ENCODE measurements around the gene OLA1.

OLA1 gene

DNA sequence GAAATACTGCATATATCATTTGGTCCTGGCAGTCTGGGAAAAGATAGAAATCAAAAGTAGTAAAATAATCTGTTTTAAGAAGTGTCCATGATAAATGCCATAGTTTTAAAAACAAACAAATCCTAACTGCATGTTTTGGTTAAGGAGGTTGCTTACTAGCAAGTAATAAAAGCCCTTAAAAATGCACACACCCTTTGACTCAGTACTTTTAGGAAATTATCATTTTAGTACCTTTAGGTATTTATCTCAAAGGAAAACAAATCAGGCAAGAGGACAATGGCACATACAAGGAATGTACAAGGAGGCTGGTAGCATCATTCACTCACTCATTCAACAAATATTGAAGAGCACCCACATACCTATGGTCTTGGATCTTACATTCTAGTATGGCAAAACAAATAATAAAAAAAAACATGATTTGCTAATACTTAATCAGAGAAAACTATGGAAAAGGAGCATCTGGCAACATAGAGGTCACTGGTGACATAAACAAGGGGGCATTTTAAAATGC lies 67.6 kb downstream of the OLA1 start:
- no peak overlapping the region for H3K4me2 ChIP-seq (ENCODE audit: low read length)
- H3K36me3 ChIP-seq (ENCODE audit: control insufficient read depth, insufficient read depth, low read length), result no peaks in the 10 kb centered on the region
- H3K27me3 ChIP-seq (ENCODE audit: control insufficient read depth, insufficient read depth, low read length), result no peaks in the 10 kb centered on the region
- H3K9ac ChIP-seq, result no peak overlapping the region
- no peak overlapping the region for H3K27ac ChIP-seq
- no peaks in the 10 kb centered on the region for H3K9me3 ChIP-seq (ENCODE audit: control insufficient read depth, low read length)
- H3K4me1 ChIP-seq, result peaks cover 17% of the 10 kb centered on the region
- TF ChIP-seq, protein P1, sequence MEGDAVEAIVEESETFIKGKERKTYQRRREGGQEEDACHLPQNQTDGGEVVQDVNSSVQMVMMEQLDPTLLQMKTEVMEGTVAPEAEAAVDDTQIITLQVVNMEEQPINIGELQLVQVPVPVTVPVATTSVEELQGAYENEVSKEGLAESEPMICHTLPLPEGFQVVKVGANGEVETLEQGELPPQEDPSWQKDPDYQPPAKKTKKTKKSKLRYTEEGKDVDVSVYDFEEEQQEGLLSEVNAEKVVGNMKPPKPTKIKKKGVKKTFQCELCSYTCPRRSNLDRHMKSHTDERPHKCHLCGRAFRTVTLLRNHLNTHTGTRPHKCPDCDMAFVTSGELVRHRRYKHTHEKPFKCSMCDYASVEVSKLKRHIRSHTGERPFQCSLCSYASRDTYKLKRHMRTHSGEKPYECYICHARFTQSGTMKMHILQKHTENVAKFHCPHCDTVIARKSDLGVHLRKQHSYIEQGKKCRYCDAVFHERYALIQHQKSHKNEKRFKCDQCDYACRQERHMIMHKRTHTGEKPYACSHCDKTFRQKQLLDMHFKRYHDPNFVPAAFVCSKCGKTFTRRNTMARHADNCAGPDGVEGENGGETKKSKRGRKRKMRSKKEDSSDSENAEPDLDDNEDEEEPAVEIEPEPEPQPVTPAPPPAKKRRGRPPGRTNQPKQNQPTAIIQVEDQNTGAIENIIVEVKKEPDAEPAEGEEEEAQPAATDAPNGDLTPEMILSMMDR (IDR thresholded peaks at IDR 0.05), result no peak
- peaks cover 7% of the 10 kb centered on the region for H3K79me2 ChIP-seq
- H2AFZ ChIP-seq, result no peak overlapping the region
- H3K4me3 ChIP-seq (ENCODE audit: low read depth, low read length), result no peak overlapping the region

DNA sequence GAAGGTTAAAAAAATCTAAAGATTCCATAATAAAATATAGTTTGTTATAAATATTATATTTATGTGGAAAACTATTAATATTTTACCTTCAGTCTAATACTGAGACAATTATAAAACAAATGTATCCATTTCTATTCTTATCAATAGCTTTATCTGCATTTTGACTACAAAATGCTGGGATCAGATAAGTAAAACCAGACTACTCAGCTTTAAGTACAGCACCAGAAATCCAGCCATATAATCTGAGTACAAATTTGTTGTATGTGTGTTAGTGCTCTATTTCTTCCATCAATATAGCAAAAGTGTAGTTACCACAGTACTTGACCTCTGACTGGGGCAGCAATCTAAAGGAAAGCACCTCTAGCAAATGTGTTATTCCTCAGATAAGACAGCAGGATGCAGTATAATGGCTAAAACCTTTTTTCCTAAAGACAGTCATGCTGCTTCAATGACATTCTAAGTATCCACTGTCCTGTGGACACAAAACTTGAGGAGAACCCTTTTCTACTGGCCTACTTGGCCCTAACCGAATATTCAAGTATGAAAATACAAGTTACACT lies 68.1 kb downstream of the OLA1 start:
- Histone ChIP-seq H3K4me2 (ENCODE audit: low read length) (no peak overlapping the region), H2AFZ (no peak overlapping the region), H3K79me2 (peaks cover 7% of the 10 kb centered on the region), H3K4me3 (ENCODE audit: low read depth, low read length) (no peak overlapping the region), H3K9me3 (ENCODE audit: control insufficient read depth, low read length) (no peaks in the 10 kb centered on the region), H3K4me1 (peaks cover 17% of the 10 kb centered on the region), H3K36me3 (ENCODE audit: control insufficient read depth, insufficient read depth, low read length) (no peaks in the 10 kb centered on the region), H3K9ac (no peak overlapping the region), H3K27ac (no peak overlapping the region), H3K27me3 (ENCODE audit: control insufficient read depth, insufficient read depth, low read length) (no peaks in the 10 kb centered on the region)
- TF ChIP-seq, protein P1 (IDR thresholded peaks at IDR 0.05), result no peak

DNA sequence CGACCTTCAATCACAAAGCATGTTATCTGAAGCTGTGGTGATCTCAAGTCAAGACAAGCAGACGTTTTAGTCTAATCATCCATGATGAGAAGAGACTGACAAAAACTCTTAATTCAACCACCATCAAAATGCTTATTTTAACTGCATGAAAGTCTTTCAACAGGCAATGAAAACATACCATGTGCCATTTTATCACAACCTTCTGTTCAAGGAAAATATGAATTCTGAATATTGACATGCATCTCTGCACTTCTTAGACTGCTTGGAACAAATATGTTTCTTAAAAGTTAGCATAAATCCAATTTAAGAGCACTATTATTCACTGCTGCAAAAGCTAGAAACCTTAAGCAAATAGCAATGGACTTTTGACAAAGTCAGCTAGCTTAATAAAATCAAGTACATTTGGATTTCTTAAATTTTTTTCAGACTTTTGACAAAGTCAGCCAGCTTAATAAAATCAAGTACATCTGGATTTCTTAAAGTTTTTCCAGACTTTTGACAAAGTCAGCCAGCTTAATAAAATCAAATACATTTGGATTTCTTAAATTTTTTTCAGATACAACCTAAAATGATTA lies 70.9 kb downstream of the OLA1 start:
- Histone ChIP-seq H3K27ac (no peak overlapping the region), H3K4me2 (ENCODE audit: low read length) (no peak overlapping the region), H3K9ac (no peak overlapping the region), H3K79me2 (peaks cover 12% of the 10 kb centered on the region), H3K27me3 (ENCODE audit: control insufficient read depth, insufficient read depth, low read length) (no peaks in the 10 kb centered on the region), H3K4me3 (ENCODE audit: low read depth, low read length) (no peak overlapping the region), H3K36me3 (ENCODE audit: control insufficient read depth, insufficient read depth, low read length) (no peaks in the 10 kb centered on the region), H3K9me3 (ENCODE audit: control insufficient read depth, low read length) (no peaks in the 10 kb centered on the region), H3K4me1 (peaks cover 11% of the 10 kb centered on the region), H2AFZ (no peak overlapping the region)
- TF ChIP-seq, protein P1 (IDR thresholded peaks at IDR 0.05), result no peak

DNA sequence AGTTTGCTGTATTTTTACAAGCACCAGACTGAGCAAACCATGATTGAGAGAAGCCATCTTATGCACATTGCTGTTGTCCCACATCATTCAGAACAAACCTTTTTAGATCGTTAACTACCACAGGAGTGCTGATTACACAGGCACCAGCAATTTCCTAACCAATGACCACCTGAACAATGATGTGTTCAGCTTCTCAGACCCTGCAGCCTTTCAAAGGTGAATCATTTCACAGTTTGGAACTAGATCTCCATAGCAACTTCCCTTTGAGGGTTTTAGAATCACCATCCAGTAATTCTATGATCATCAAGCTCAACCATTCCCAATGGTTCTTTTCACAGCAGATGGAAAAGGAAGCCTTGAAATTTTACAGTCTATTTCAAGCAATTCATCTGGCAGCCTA lies 71.4 kb downstream of the OLA1 start:
- Histone ChIP-seq H3K4me3 (ENCODE audit: low read depth, low read length) (no peak overlapping the region), H3K79me2 (peaks cover 17% of the 10 kb centered on the region)
- TF ChIP-seq, protein P1 (IDR thresholded peaks at IDR 0.05), result no peak

DNA sequence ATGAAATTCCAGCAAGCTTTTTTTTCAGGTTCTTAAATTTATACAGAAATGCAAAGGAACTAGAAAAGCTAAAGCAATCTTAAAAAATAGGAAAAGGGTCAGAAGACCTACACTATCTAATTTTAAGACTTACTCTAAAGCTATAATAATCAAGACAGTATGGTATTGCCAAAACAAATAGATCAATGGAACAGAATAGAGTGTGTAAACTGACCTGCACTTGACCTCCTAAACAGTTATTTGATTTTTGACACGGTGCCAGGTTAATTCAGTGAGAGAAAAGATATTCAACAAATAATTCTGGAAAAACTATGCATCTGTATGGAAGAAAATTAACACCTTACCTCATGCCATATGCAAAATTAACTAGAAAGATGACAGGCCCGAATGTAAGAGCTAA lies 73.6 kb downstream of the OLA1 start:
- H3K9me3 ChIP-seq (ENCODE audit: control insufficient read depth, low read length), result no peaks in the 10 kb centered on the region
- no peak overlapping the region for H3K27ac ChIP-seq
- H3K4me1 ChIP-seq, result peaks cover 3% of the 10 kb centered on the region
- TF ChIP-seq, protein P1 (IDR thresholded peaks at IDR 0.05), result no peak
- H3K27me3 ChIP-seq (ENCODE audit: control insufficient read depth, insufficient read depth, low read length), result no peaks in the 10 kb centered on the region
- no peaks in the 10 kb centered on the region for H3K36me3 ChIP-seq (ENCODE audit: control insufficient read depth, insufficient read depth, low read length)
- peaks cover 25% of the 10 kb centered on the region for H3K79me2 ChIP-seq
- no peak overlapping the region for H3K4me2 ChIP-seq (ENCODE audit: low read length)
- H2AFZ ChIP-seq, result no peak overlapping the region
- no peak overlapping the region for H3K9ac ChIP-seq
- H3K4me3 ChIP-seq (ENCODE audit: low read depth, low read length), result no peak overlapping the region

More for the DNA sequence above, 71.4 kb downstream of the OLA1 start:
- Histone ChIP-seq H3K27ac (no peak overlapping the region), H2AFZ (no peak overlapping the region), H3K9me3 (ENCODE audit: control insufficient read depth, low read length) (no peaks in the 10 kb centered on the region), H3K4me2 (ENCODE audit: low read length) (no peak overlapping the region), H3K9ac (no peak overlapping the region), H3K36me3 (ENCODE audit: control insufficient read depth, insufficient read depth, low read length) (no peaks in the 10 kb centered on the region), H3K4me1 (peaks cover 11% of the 10 kb centered on the region), H3K27me3 (ENCODE audit: control insufficient read depth, insufficient read depth, low read length) (no peaks in the 10 kb centered on the region)

Data from parathyroid adenoma (tissue), 2 donors.